Chondrocyte (in vitro differentiated cells): ENCODE measurements around the gene DHX58. TPM values are rescaled to one million over a fixed set of nuclear protein-coding genes. Genes with fewer than 3 reads are reported as not detected.
"Not testable (repeated sequence)": the region's sequence is repeated elsewhere in the genome, so short reads cannot be mapped to it uniquely, and the experiment has no call there.

ENCODE experiments used
- DNase-seq: peaks from one replicate; pipeline ENCODE4 v3.0.0; 2021; ENCODE audit warnings: mixed read lengths, low spot score
- H3K27ac Mint-ChIP-seq: one replicate; pipeline ENCODE4 v1.8.0; 2021; ENCODE audit warnings: mild to moderate bottlenecking, moderate library complexity, mixed read lengths; ENCODE audit not compliant: unreplicated experiment
- H3K27me3 Mint-ChIP-seq: 2 replicates; pipeline ENCODE4 v1.8.0; 2021; ENCODE audit warnings: low read depth, mixed read lengths
- H3K36me3 Mint-ChIP-seq: 2 replicates; pipeline ENCODE4 v1.8.0; 2021; ENCODE audit warnings: low read depth, mixed read lengths
- H3K4me1 Mint-ChIP-seq: 2 replicates; pipeline ENCODE4 v1.8.0; 2021; ENCODE audit warnings: low read depth, mild to moderate bottlenecking, mixed read lengths
- H3K4me3 Mint-ChIP-seq: one replicate; pipeline ENCODE4 v1.8.0; 2021; ENCODE audit warnings: mild to moderate bottlenecking, moderate library complexity, mixed read lengths; ENCODE audit not compliant: unreplicated experiment
- H3K9me3 Mint-ChIP-seq: 2 replicates; pipeline ENCODE4 v1.8.0; 2021; ENCODE audit warnings: low read depth, mixed read lengths
- CTCF ChIP-seq: fragments of 200-600 bp; sonication (generic); IDR thresholded peaks from 2 replicates; pipeline ENCODE4 v1.5.0; 2021; ENCODE audit warnings: antibody characterized with exemption, mild to moderate bottlenecking, moderate library complexity
- total RNA-seq: library from RNA; stranded (reverse); gene quantifications from 3 replicates; pipeline ENCODE4 v1.2.1, GENCODE V29; 2021

Gene DHX58
- total RNA-seq, 1 donor from 2014 or later, result 0.55 TPM

- peaks cover 1% of the 10 kb centered on the region for H3K36me3 Mint-ChIP-seq
- H3K9me3 Mint-ChIP-seq, result no peaks in the 10 kb centered on the region
- H3K4me3 Mint-ChIP-seq, result no peak overlapping the region
- peak overlapping the region; percentile 39 for H3K27ac Mint-ChIP-seq
- TF ChIP-seq CTCF, result no peak
- no peak for DNase-seq
- peaks cover 22% of the 10 kb centered on the region for H3K4me1 Mint-ChIP-seq
- H3K27me3 Mint-ChIP-seq, result no peaks in the 10 kb centered on the region
Measured at GRCh38 chr17:42146911-42147607, 34.5 kb upstream of the DHX58 start.

DNA sequence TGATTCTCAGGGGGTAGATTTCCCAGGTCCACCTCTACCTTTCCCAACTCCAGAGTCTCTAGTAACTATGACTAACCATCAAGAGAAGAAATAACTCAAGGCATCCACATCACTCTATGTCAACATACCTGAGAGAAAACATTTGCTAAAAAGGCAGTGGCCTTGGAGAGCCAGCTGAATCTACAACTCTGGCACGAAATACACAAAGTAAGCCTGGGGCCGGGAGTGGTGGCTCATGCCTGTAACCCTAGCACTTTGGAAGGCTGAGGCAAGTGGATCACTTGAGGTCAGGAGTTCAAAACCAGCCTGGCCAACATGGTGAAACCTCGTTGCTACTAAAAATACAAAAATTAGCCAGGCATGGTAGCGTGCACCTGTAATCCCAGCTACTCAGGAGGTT, 30.6 kb upstream of the DHX58 start:
- H3K27ac Mint-ChIP-seq, result peak overlapping the region; percentile 97
- H3K4me3 Mint-ChIP-seq, H3K9me3 Mint-ChIP-seq, H3K36me3 Mint-ChIP-seq, DNase-seq, H3K27me3 Mint-ChIP-seq: not testable (repeated sequence)
- H3K4me1 Mint-ChIP-seq, result peaks cover 35% of the 10 kb centered on the region

DNA sequence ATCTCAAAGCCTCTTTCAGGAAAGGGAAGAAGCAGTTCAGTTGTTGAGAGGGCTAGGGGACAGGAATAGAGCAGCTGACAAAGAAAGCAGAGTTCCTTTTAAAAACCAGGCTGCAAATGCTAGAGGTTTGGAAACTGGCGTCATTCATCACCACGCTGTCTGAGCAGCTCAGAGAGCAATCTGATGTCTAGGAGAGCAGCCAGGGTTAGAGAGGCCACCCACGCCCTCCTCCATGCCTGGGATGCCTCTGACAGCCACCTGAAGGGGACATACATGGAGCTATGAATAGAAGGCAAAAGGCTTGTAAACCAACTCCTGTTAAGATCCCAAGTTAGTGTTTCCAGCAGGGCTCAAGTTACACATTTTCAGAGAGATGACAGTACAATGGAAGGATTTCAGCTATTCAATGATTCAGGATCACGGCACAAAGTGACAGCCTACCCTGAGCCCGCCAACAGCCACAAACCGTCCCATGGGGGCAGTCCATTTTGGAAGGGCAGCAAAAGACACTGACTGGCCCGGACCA, 29.9 kb upstream of the DHX58 start:
- no peak overlapping the region for H3K4me3 Mint-ChIP-seq
- no peak for TF ChIP-seq CTCF
- DNase-seq, result no peak
- no peaks in the 10 kb centered on the region for H3K27me3 Mint-ChIP-seq
- peaks cover 38% of the 10 kb centered on the region for H3K4me1 Mint-ChIP-seq
- H3K36me3 Mint-ChIP-seq, result peaks cover 1% of the 10 kb centered on the region
- no peaks in the 10 kb centered on the region for H3K9me3 Mint-ChIP-seq
- peak overlapping the region; percentile 97 for H3K27ac Mint-ChIP-seq

- no peak for TF ChIP-seq CTCF
- Mint-ChIP-seq H3K4me1 (peaks cover 39% of the 10 kb centered on the region), H3K27ac (peak overlapping the region; percentile 97), H3K4me3 (no peak overlapping the region), H3K9me3 (no peaks in the 10 kb centered on the region), H3K27me3 (no peaks in the 10 kb centered on the region), H3K36me3 (peaks cover 1% of the 10 kb centered on the region)
- no peak for DNase-seq
Measured at GRCh38 chr17:42141382-42141781, 28.9 kb upstream of the DHX58 start.

GRCh38 chr17:42140690-42141089, 28.2 kb upstream of the DHX58 start:
- H3K27me3 Mint-ChIP-seq, H3K36me3 Mint-ChIP-seq, H3K27ac Mint-ChIP-seq, H3K4me3 Mint-ChIP-seq, DNase-seq, H3K9me3 Mint-ChIP-seq: not testable (repeated sequence)
- H3K4me1 Mint-ChIP-seq, result peaks cover 45% of the 10 kb centered on the region

- Mint-ChIP-seq H3K9me3 (no peaks in the 10 kb centered on the region), H3K36me3 (peaks cover 6% of the 10 kb centered on the region), H3K27ac (peak overlapping the region; percentile 65), H3K4me1 (peaks cover 53% of the 10 kb centered on the region), H3K4me3 (no peak overlapping the region), H3K27me3 (no peaks in the 10 kb centered on the region)
- TF ChIP-seq CTCF, result no peak
- DNase-seq, result no peak
Measured at GRCh38 chr17:42138749-42139492, 26.4 kb upstream of the DHX58 start.
